ENCODE data around the gene RNF141.

The RNF141 gene

GRCh38 chr11:10496296-10496936, 44.6 kb downstream of the RNF141 start:
- DNase-seq, result no peak

- DNase-seq, result no peak
These were observed 45.6 kb downstream of the RNF141 start for GRCh38 chr11:10495464-10495786.

- no peak for DNase-seq
These were observed 46.1 kb downstream of the RNF141 start for GRCh38 chr11:10494636-10495463.

GRCh38 chr11:10493041-10493663, 47.8 kb downstream of the RNF141 start:
- DNase-seq, result no peak

- DNase-seq, result no peak
These were observed 48.9 kb downstream of the RNF141 start for GRCh38 chr11:10492084-10492483.

- no peak for DNase-seq
These were observed 50.4 kb downstream of the RNF141 start for GRCh38 chr11:10490398-10491241.

GRCh38 chr11:10490032-10490397, 51.0 kb downstream of the RNF141 start:
- DNase-seq, result no peak

- no peak for DNase-seq
These were observed 51.9 kb downstream of the RNF141 start for GRCh38 chr11:10488934-10489691.

GRCh38 chr11:10488121-10488933, 52.7 kb downstream of the RNF141 start:
- no peak for DNase-seq

- no peak for DNase-seq
These were observed 53.9 kb downstream of the RNF141 start for GRCh38 chr11:10487002-10487647.

GRCh38 chr11:10486161-10486840, 54.7 kb downstream of the RNF141 start:
- DNase-seq, result no peak

- no peak for DNase-seq
These were observed 55.3 kb downstream of the RNF141 start for GRCh38 chr11:10485646-10486045.

GRCh38 chr11:10484461-10485180, 56.4 kb downstream of the RNF141 start:
- no peak for DNase-seq

GRCh38 chr11:10483584-10483983, 57.4 kb downstream of the RNF141 start:
- no peak for DNase-seq

GRCh38 chr11:10483174-10483573, 57.8 kb downstream of the RNF141 start:
- no peak for DNase-seq

- DNase-seq, result no peak
These were observed 59.2 kb downstream of the RNF141 start for GRCh38 chr11:10481560-10482349.

- DNase-seq, result no peak
These were observed 60.2 kb downstream of the RNF141 start for GRCh38 chr11:10480760-10481159.

GRCh38 chr11:10480026-10480425, 61.0 kb downstream of the RNF141 start:
- no peak for DNase-seq
